GM23248 (cell line): ENCODE measurements around the gene PLSCR3. TPM values are rescaled to one million over a fixed set of nuclear protein-coding genes. Genes with fewer than 3 reads are reported as not detected.
"Not testable (repeated sequence)": the region's sequence is repeated elsewhere in the genome, so short reads cannot be mapped to it uniquely, and the experiment has no call there.

Experiments used
- DNase-seq: peaks from one replicate; pipeline ENCODE4 v3.0.0-alpha.2; 2015
- H2AFZ ChIP-seq: fragments of 200-600 bp; sonication (generic); 2 replicates; pipeline ENCODE4 v1.6.1; 2016; ENCODE audit warnings: antibody characterized with exemption
- H3F3A ChIP-seq: fragments of 200-600 bp; sonication (generic); 2 replicates; pipeline ENCODE4 v1.6.1; 2016; ENCODE audit warnings: mild to moderate bottlenecking, antibody characterized with exemption, mixed run types; ENCODE audit not compliant: insufficient read depth
- H3K27ac ChIP-seq: fragments of 200-600 bp; sonication (generic); 2 replicates; pipeline ENCODE4 v1.5.1; 2016; ENCODE audit warnings: mild to moderate bottlenecking
- H3K27me3 ChIP-seq: fragments of 200-600 bp; sonication (generic); replicated peaks from 2 replicates; pipeline ENCODE4 v1.6.1; 2016; ENCODE audit warnings: mild to moderate bottlenecking; ENCODE audit not compliant: insufficient read depth
- H3K36me3 ChIP-seq: fragments of 200-600 bp; sonication (generic); 2 replicates; pipeline ENCODE4 v1.6.1; 2016; ENCODE audit warnings: low read depth, mild to moderate bottlenecking
- H3K4me1 ChIP-seq: fragments of 200-600 bp; sonication (generic); 2 replicates; pipeline ENCODE4 v1.6.1; 2016; ENCODE audit warnings: mild to moderate bottlenecking; ENCODE audit not compliant: insufficient read depth
- H3K4me2 ChIP-seq: fragments of 200-600 bp; sonication (generic); one replicate; pipeline ENCODE4 v1.6.1; 2016; ENCODE audit warnings: mild to moderate bottlenecking; ENCODE audit not compliant: unreplicated experiment
- H3K4me3 ChIP-seq: fragments of 200-600 bp; sonication (generic); 2 replicates; pipeline ENCODE4 v1.5.1; 2016; ENCODE audit warnings: mild to moderate bottlenecking
- H3K79me2 ChIP-seq: fragments of 200-600 bp; sonication (generic); 2 replicates; pipeline ENCODE4 v1.6.1; 2016; ENCODE audit warnings: mild to moderate bottlenecking; ENCODE audit not compliant: insufficient read depth
- H3K9ac ChIP-seq: fragments of 200-600 bp; sonication (generic); 2 replicates; pipeline ENCODE4 v1.6.1; 2016; ENCODE audit warnings: mild to moderate bottlenecking
- H3K9me2 ChIP-seq: fragments of 200-600 bp; sonication (generic); 2 replicates; pipeline ENCODE4 v1.6.1; 2016; ENCODE audit warnings: mixed run types, mild to moderate bottlenecking, moderate library complexity; ENCODE audit not compliant: insufficient read depth
- H3K9me3 ChIP-seq: fragments of 200-600 bp; sonication (generic); one replicate; pipeline ENCODE4 v1.6.1; 2017; ENCODE audit warnings: low read depth
- H4K20me1 ChIP-seq: fragments of 200-600 bp; sonication (generic); 2 replicates; pipeline ENCODE4 v1.6.0; 2016; ENCODE audit not compliant: insufficient read depth
- EZH2 ChIP-seq: fragments of 200-600 bp; sonication (generic); IDR thresholded peaks from 2 replicates; pipeline ENCODE4 v1.6.1; 2018; ENCODE audit warnings: antibody characterized with exemption, mild to moderate bottlenecking; ENCODE audit not compliant: insufficient read depth, poor library complexity, severe bottlenecking
- EZH2phosphoT487 ChIP-seq: fragments of 200-600 bp; sonication (generic); IDR thresholded peaks from 2 replicates; pipeline ENCODE4 v1.6.1; 2018; ENCODE audit warnings: antibody characterized with exemption, moderate library complexity, mild to moderate bottlenecking, low read depth; ENCODE audit not compliant: insufficient read depth
- WGBS, 2 experiments: methylation state at CpG; one replicate each; pipeline ENCODE4 v1.1.6; 2015 to 2017; ENCODE audit warnings: low lambda C conversion rate in 2 of 2, low coverage in 1 of 2; ENCODE audit errors: missing lambda C conversion rate in 2 of 2; 5-methylcytosine and 5-hydroxymethylcytosine counted together
- in situ Hi-C: fragments of 300-500 bp; cut with MboI; formaldehyde crosslinking; loops from 2 replicates; pipeline ENCODE4 v1.15.0; 2020
- polyA plus RNA-seq: library from polyadenylated mRNA; unstranded; fragments of >200 nt; fragmentation: Nextera tagmentation; extraction: Ambion mirVana; gene quantifications from 2 replicates; pipeline ENCODE4 v1.2.1, GENCODE V29; 2016
- total RNA-seq: library from RNA; depleted of rRNA; stranded (reverse); fragments of >200 nt; shearing (Covaris generic); gene quantifications from 2 replicates; pipeline ENCODE4 v1.2.3, GENCODE V29; 2014

The PLSCR3 gene
- total and polyA plus RNA-seq, 2 experiments from 2014 or later, result 73.9 to 136 TPM

- Histone ChIP-seq H3K9me2 (no peaks in the 10 kb centered on the region), H3K9me3 (no peaks in the 10 kb centered on the region), H3K4me2 (peak overlapping the region; percentile 85), H3K9ac (peak overlapping the region; percentile 41), H3K27me3 (no peaks in the 10 kb centered on the region), H3K36me3 (no peaks in the 10 kb centered on the region), H3K79me2 (no peaks in the 10 kb centered on the region), H3K27ac (no peak overlapping the region), H2AFZ (peak overlapping the region; percentile 72), H3F3A (no peaks in the 10 kb centered on the region), H3K4me1 (peaks cover 6% of the 10 kb centered on the region), H4K20me1 (no peaks in the 10 kb centered on the region), H3K4me3 (peak overlapping the region; percentile 63)
- TF ChIP-seq EZH2phosphoT487 (no peak), EZH2 (no peak)
- in situ Hi-C loops, result no loop called here
- peak; percentile 81 for DNase-seq
- 15 to 18% methylated on average over 7 of the region's 7 CpGs for WGBS, 2 experiments
These were observed 14.0 kb downstream of the PLSCR3 start for GRCh38 chr17:7380321-7380720.

GRCh38 chr17:7379134-7379533 lies 15.2 kb downstream of the PLSCR3 start:
- TF ChIP-seq EZH2phosphoT487, result no peak
- TF ChIP-seq EZH2, result no peak
- H3K9me2 ChIP-seq, result no peaks in the 10 kb centered on the region
- H3K9ac ChIP-seq, result no peak overlapping the region
- no peaks in the 10 kb centered on the region for H3K79me2 ChIP-seq
- H3F3A ChIP-seq, result no peaks in the 10 kb centered on the region
- 88% methylated on average over 3 of the region's 3 CpGs for WGBS, 2 experiments
- H3K36me3 ChIP-seq, result no peaks in the 10 kb centered on the region
- no peaks in the 10 kb centered on the region for H3K27me3 ChIP-seq
- no peaks in the 10 kb centered on the region for H3K9me3 ChIP-seq
- DNase-seq, result no peak
- in situ Hi-C loops, result no loop called here
- peaks cover 6% of the 10 kb centered on the region for H3K4me1 ChIP-seq
- no peak overlapping the region for H3K27ac ChIP-seq
- no peaks in the 10 kb centered on the region for H4K20me1 ChIP-seq
- no peak overlapping the region for H3K4me3 ChIP-seq
- no peak overlapping the region for H3K4me2 ChIP-seq
- no peak overlapping the region for H2AFZ ChIP-seq

GRCh38 chr17:7374353-7374752 lies 20.0 kb downstream of the PLSCR3 start:
- WGBS, 2 experiments, result 71 to 88% methylated on average over 2 of the region's 2 CpGs
- no peaks in the 10 kb centered on the region for H3K4me1 ChIP-seq
- H3K27ac ChIP-seq, result no peak overlapping the region
- H3K9me2 ChIP-seq, result no peaks in the 10 kb centered on the region
- H3K27me3 ChIP-seq, result no peaks in the 10 kb centered on the region
- H3K4me3 ChIP-seq, result no peak overlapping the region
- no peaks in the 10 kb centered on the region for H3F3A ChIP-seq
- no peak for TF ChIP-seq EZH2phosphoT487
- TF ChIP-seq EZH2, result no peak
- H3K9me3 ChIP-seq, result no peaks in the 10 kb centered on the region
- no peaks in the 10 kb centered on the region for H3K79me2 ChIP-seq
- H4K20me1 ChIP-seq, result no peaks in the 10 kb centered on the region
- H3K36me3 ChIP-seq, result no peaks in the 10 kb centered on the region
- DNase-seq, result no peak
- in situ Hi-C loops, result no loop called here
- H3K9ac ChIP-seq, result no peak overlapping the region
- H3K4me2 ChIP-seq, result no peak overlapping the region
- H2AFZ ChIP-seq, result no peak overlapping the region

GRCh38 chr17:7370853-7371252 lies 23.5 kb downstream of the PLSCR3 start:
- no peak for TF ChIP-seq EZH2
- TF ChIP-seq EZH2phosphoT487, result no peak
- H3K36me3 ChIP-seq, result no peaks in the 10 kb centered on the region
- no peaks in the 10 kb centered on the region for H3F3A ChIP-seq
- H3K27me3 ChIP-seq, result no peaks in the 10 kb centered on the region
- H3K9ac ChIP-seq, result no peak overlapping the region
- DNase-seq, result no peak
- H3K4me2 ChIP-seq, result no peak overlapping the region
- in situ Hi-C loops, result no loop called here
- WGBS, 2 experiments, result 76 to 85% methylated on average over 4 of the region's 4 CpGs
- no peak overlapping the region for H3K4me3 ChIP-seq
- H2AFZ ChIP-seq, result no peak overlapping the region
- H4K20me1 ChIP-seq, result no peaks in the 10 kb centered on the region
- no peaks in the 10 kb centered on the region for H3K4me1 ChIP-seq
- H3K27ac ChIP-seq, result no peak overlapping the region
- H3K9me2 ChIP-seq, result no peaks in the 10 kb centered on the region
- no peaks in the 10 kb centered on the region for H3K79me2 ChIP-seq
- no peaks in the 10 kb centered on the region for H3K9me3 ChIP-seq

GRCh38 chr17:7369825-7370224 lies 24.5 kb downstream of the PLSCR3 start:
- H3K36me3 ChIP-seq, result no peaks in the 10 kb centered on the region
- H3K4me2 ChIP-seq, result no peak overlapping the region
- H4K20me1 ChIP-seq, result no peaks in the 10 kb centered on the region
- no peak overlapping the region for H2AFZ ChIP-seq
- H3K27ac ChIP-seq, result no peak overlapping the region
- H3K4me1 ChIP-seq, result no peaks in the 10 kb centered on the region
- H3K79me2 ChIP-seq, result no peaks in the 10 kb centered on the region
- no peak overlapping the region for H3K9ac ChIP-seq
- in situ Hi-C loops, result no loop called here
- H3F3A ChIP-seq, result no peaks in the 10 kb centered on the region
- TF ChIP-seq EZH2 (no peak), EZH2phosphoT487 (no peak)
- no peaks in the 10 kb centered on the region for H3K27me3 ChIP-seq
- H3K9me2 ChIP-seq, result no peaks in the 10 kb centered on the region
- 81 to 88% methylated on average over 5 of the region's 5 CpGs for WGBS, 2 experiments
- no peaks in the 10 kb centered on the region for H3K9me3 ChIP-seq
- no peak overlapping the region for H3K4me3 ChIP-seq
- no peak for DNase-seq

- in situ Hi-C loops, H3K9me2 ChIP-seq, H3K4me3 ChIP-seq, H3K36me3 ChIP-seq, H3K27ac ChIP-seq, H3K79me2 ChIP-seq, H3K9me3 ChIP-seq, H3F3A ChIP-seq, H3K9ac ChIP-seq, H3K4me2 ChIP-seq, H4K20me1 ChIP-seq, DNase-seq, H2AFZ ChIP-seq, H3K27me3 ChIP-seq, H3K4me1 ChIP-seq: not testable (repeated sequence)
- WGBS, 2 experiments, result 94 to 95% methylated on average over 5 of the region's 5 CpGs
These were observed 25.7 kb downstream of the PLSCR3 start for GRCh38 chr17:7368599-7368994.
